Measurements from ENCODE around the gene RNF151. TPM values are rescaled to one million over a fixed set of nuclear protein-coding genes. Genes with fewer than 3 reads are reported as not detected.

RNF151 gene
- total RNA-seq, 1 experiment from 2014 or later, result 0.28 TPM

GRCh38 chr16:1974157-1975070 lies 7.8 kb downstream of the RNF151 start:
- no peaks in the 10 kb centered on the region for H4K20me1 ChIP-seq (ENCODE audit: control insufficient read depth, insufficient read depth, insufficient read length)
- Mint-ChIP-seq H3K36me3 (ENCODE audit: insufficient read depth in 1 of 3, low read depth in 3 of 3) (peaks cover 10 to 27% (median 25%) of the 10 kb centered on the region in 3 experiments), H3K27ac (no peak overlapping the region; a peak in 1 of 7 replicates), H3K4me1 (peaks cover 8 to 14% of the 10 kb centered on the region in 2 experiments), H3K27me3 (ENCODE audit: low read depth) (peaks cover under 1% of the 10 kb centered on the region; the same call in 1 of the 2 replicates), H3K9me3 (no peaks in the 10 kb centered on the region; a peak in 1 of 5 replicates), H3K4me3 (peak overlapping the region; percentile 22 to 53; a peak in 3 of 5 replicates)
- no peaks in the 10 kb centered on the region for H3K4me1 ChIP-seq (ENCODE audit: insufficient read depth, low read length)
- H3K18ac ChIP-seq (ENCODE audit: insufficient read length, low read depth, low read length), result no peak overlapping the region
- no peak overlapping the region for H3K27ac ChIP-seq (ENCODE audit: insufficient read length, low read depth, low read length)
- TF ChIP-seq CTCF (conservative IDR thresholded peaks at IDR 0.05), result no peak
- H3K79me1 ChIP-seq (ENCODE audit: insufficient read depth, low read depth, low read length, poor library complexity, severe bottlenecking), result peaks cover 5% of the 10 kb centered on the region
- H4K91ac ChIP-seq (ENCODE audit: insufficient read length, low read depth, low read length), result no peak overlapping the region
- no peak overlapping the region for H3K23ac ChIP-seq (ENCODE audit: insufficient read length, low read depth, low read length)
- H2BK120ac ChIP-seq (ENCODE audit: low read depth, low read length, poor library complexity, severe bottlenecking), result no peak overlapping the region
- H4K8ac ChIP-seq (replicated peaks; ENCODE audit: insufficient read length, low read depth, low read length), result no peak overlapping the region
- no peaks in the 10 kb centered on the region for H3K27me3 ChIP-seq (ENCODE audit: insufficient read depth, low read length)
- H3K56ac ChIP-seq (ENCODE audit: insufficient read length, low read depth, low read length), result no peak overlapping the region
- H3K14ac ChIP-seq (ENCODE audit: insufficient read depth, low read length), result no peak overlapping the region; the same call in 1 of the 2 replicates
- H2BK12ac ChIP-seq (ENCODE audit: insufficient read length, low read depth, low read length), result no peak overlapping the region
- no peak overlapping the region for H2BK5ac ChIP-seq (ENCODE audit: insufficient read length, low read length)
- no peak overlapping the region for H4K5ac ChIP-seq (ENCODE audit: insufficient read length, low read depth, low read length)
- no CpG with 5 or more reads among the region's 42 CpGs for WGBS (ENCODE audit: extremely low coverage, insufficient read length, low lambda C conversion rate)
- no peak overlapping the region for H3T11ph ChIP-seq (ENCODE audit: low read length)
- H3K79me2 ChIP-seq (ENCODE audit: insufficient read depth, low read length), result peaks cover 6% of the 10 kb centered on the region; the same call in 1 of the 2 replicates
- H2BK15ac ChIP-seq (ENCODE audit: low read depth, low read length), result no peak overlapping the region
- no peak overlapping the region for H3K4ac ChIP-seq (ENCODE audit: low read depth, low read length)
- DNase-seq, result no peak
- H3K4me2 ChIP-seq (ENCODE audit: insufficient read depth, insufficient read length, low read length), result no peak overlapping the region
- no peaks in the 10 kb centered on the region for H3K9me3 ChIP-seq (ENCODE audit: control insufficient read depth, low read depth, low read length)
- no peak overlapping the region for H2BK20ac ChIP-seq (ENCODE audit: low read depth, low read length, poor library complexity, severe bottlenecking)
- peaks cover 9% of the 10 kb centered on the region for H3K23me2 ChIP-seq (ENCODE audit: insufficient read length, low read depth, low read length, poor library complexity, severe bottlenecking)
- H3K9ac ChIP-seq (ENCODE audit: extremely low read depth, insufficient read length, low read length), result no peak overlapping the region
- H2AK5ac ChIP-seq (ENCODE audit: insufficient read length, low read length), result no peak overlapping the region
- H2AFZ ChIP-seq (ENCODE audit: low read length), result no peak overlapping the region

All from H9 (cell line).